ENCODE results near the gene SAFB2. TPM values are rescaled to one million over a fixed set of nuclear protein-coding genes. Genes with fewer than 3 reads are reported as not detected.

Gene SAFB2
- 100 to 1,000 TPM in 2 of 4 donors, 10 to 100 TPM in 2; 64.0 to 283 (median 124) TPM for total RNA-seq

DNA sequence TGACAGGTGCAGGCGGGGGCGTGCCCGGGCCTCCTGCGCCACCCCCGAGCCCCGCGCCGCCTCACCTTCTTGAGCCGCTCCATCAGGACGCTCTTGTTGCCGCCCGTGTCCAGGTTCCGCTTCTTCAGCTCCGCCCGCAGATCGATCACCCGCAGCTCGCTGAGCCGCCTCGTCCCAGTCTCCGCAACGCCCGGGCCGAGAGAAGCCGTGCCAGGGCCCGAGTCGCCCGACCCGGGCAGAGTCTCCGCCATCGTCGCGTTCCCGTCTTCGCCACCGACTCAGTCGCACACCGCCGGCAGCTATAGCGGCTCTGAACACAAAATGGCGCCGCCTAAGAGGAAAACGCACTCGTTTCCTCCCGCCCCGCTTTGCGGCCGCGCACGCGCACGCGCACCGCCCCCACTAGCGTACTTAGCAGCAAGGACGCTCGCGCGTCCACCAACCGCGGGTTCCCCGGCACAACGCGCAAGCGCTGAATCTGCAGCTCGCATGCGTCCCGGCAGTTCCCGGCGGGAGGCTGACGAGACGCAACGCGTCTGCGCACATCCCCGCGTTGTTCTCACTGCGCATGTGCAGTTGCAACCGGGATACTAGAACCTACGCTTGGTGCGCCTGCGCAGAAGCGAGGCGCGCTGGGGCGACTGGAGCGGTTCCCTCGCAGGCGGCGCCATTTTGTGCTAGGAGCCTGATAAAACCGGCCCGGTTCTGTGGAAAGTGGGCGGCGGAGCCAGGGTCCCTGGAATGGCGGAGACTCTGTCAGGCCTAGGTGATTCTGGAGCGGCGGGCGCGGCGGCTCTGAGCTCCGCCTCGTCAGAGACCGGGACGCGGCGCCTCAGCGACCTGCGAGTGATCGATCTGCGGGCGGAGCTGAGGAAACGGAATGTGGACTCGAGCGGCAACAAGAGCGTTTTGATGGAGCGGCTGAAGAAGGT lies at the start of gene SAFB2, which contains the start of gene SAFB:
Gene SAFB2 (minus strand): TSS at position 312 of the 932 bp plus-strand sequence. CDS start 61 bp downstream, at position 251.
Gene SAFB (plus strand): TSS at position 619 of the 932 bp plus-strand sequence. CDS start 123 bp downstream, at position 742.
- DNase-seq, result peak; percentile 100
- intact Hi-C loops (cut with DNase I; ENCODE audit: low total_unique reads) (no loop called here), in situ Hi-C loops (cut with MboI; ENCODE audit: low pct_ligation_motif_present in 1 of 4, low pct_unique_long_range_greater_than_20kb in 1 of 4, low sequenced_read_pairs in 3 of 4) (no loop called here)
- Histone ChIP-seq H3K9me3 (no peaks in the 10 kb centered on the region), H3K27ac (peak within 1 kb of the TSS; percentile 95 to 100 (median 99)), H3K4me1 (peaks cover 32 to 73% (median 55%) of the 10 kb centered on the region in 4 donors), H3K27me3 (no peaks in the 10 kb centered on the region), H3K4me3 (peak within 1 kb of the TSS; percentile 87 to 99 (median 98)), H3K36me3 (peaks cover 0 to 27% (median 8%) of the 10 kb centered on the region in 4 donors)
- 1% methylated on average over 84 of the region's 116 CpGs; no CpG with 5 or more reads in 1 of the 2 donors for WGBS, 2 donors (ENCODE audit: low coverage in 1 of 2)
- peak; percentile 93 for TF ChIP-seq POLR2A (IDR thresholded peaks at IDR 0.05)
- TF ChIP-seq, protein P1, sequence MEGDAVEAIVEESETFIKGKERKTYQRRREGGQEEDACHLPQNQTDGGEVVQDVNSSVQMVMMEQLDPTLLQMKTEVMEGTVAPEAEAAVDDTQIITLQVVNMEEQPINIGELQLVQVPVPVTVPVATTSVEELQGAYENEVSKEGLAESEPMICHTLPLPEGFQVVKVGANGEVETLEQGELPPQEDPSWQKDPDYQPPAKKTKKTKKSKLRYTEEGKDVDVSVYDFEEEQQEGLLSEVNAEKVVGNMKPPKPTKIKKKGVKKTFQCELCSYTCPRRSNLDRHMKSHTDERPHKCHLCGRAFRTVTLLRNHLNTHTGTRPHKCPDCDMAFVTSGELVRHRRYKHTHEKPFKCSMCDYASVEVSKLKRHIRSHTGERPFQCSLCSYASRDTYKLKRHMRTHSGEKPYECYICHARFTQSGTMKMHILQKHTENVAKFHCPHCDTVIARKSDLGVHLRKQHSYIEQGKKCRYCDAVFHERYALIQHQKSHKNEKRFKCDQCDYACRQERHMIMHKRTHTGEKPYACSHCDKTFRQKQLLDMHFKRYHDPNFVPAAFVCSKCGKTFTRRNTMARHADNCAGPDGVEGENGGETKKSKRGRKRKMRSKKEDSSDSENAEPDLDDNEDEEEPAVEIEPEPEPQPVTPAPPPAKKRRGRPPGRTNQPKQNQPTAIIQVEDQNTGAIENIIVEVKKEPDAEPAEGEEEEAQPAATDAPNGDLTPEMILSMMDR (IDR thresholded peaks at IDR 0.05), result no peak
- TF ChIP-seq EP300 (IDR thresholded peaks at IDR 0.05; ENCODE audit: low read depth), result no peak
- peak; percentile 92 to 97 (median 96) for TF ChIP-seq POLR2AphosphoS5 (IDR thresholded peaks at IDR 0.05)

DNA sequence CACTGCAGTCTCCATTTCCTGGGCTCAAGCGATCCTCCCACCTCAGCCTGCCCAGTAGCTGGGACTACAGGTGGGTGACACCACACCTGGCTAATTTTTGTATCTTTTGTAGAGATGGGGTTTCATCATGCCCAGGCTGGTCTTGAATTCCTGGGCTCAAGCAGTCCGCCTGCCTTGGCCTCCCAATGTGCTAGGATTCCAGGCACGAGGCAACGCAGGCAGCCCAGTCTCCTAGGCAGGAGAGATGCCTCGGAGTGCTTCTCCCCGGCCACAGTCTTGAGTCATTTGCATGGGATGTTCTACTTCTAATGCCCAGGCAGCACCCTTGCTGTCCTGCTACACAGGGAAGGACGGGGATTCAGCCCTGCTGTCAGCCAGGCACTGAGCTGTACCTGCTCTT lies 49.0 kb upstream of the SAFB2 start:
- Histone ChIP-seq H3K4me1 (no peaks in the 10 kb centered on the region), H3K4me3 (no peak overlapping the region), H3K9me3 (no peaks in the 10 kb centered on the region), H3K27ac (no peak overlapping the region), H3K27me3 (no peaks in the 10 kb centered on the region), H3K36me3 (peaks cover 0 to 24% (median 12%) of the 10 kb centered on the region in 4 donors)
- intact Hi-C loops (cut with DNase I; ENCODE audit: low total_unique reads) (no loop called here), in situ Hi-C loops (cut with MboI; ENCODE audit: low pct_ligation_motif_present in 1 of 4, low pct_unique_long_range_greater_than_20kb in 1 of 4, low sequenced_read_pairs in 3 of 4) (no loop called here)
- DNase-seq, result no peak
- 86% methylated on average over 7 of the region's 7 CpGs; no CpG with 5 or more reads in 1 of the 2 donors for WGBS, 2 donors (ENCODE audit: low coverage in 1 of 2)
- TF ChIP-seq EP300 (IDR thresholded peaks at IDR 0.05; ENCODE audit: low read depth) (no peak), POLR2AphosphoS5 (IDR thresholded peaks at IDR 0.05) (no peak), POLR2A (IDR thresholded peaks at IDR 0.05) (no peak)
- TF ChIP-seq, protein P1 (IDR thresholded peaks at IDR 0.05), result no peak

DNA sequence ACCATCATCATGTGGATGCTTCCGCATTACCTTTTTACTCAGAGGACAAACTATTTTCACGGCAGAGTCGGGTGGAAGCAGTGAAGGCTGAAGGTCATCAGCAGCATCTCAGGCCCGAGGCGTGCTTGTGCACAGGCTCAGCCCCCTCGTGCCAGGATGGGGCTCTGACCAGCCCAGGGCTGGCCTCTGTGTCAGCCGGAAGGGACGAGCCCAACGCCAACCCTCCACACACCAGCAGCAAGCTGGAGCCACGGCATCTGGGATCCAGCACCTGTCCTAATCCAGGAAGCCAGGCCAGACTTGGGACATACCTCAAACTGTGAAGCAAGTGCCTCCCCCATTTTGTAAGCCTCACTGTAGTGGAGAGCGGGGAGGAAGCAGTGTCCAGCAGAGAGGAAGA lies 46.6 kb upstream of the SAFB2 start:
- DNase-seq, result no peak
- Histone ChIP-seq H3K4me3 (no peak overlapping the region), H3K36me3 (peaks cover 0 to 48% (median 24%) of the 10 kb centered on the region in 4 donors), H3K27ac (no peak overlapping the region), H3K27me3 (no peaks in the 10 kb centered on the region), H3K9me3 (no peaks in the 10 kb centered on the region), H3K4me1 (no peaks in the 10 kb centered on the region)
- TF ChIP-seq EP300 (IDR thresholded peaks at IDR 0.05; ENCODE audit: low read depth), result no peak
- no peak for TF ChIP-seq POLR2AphosphoS5 (IDR thresholded peaks at IDR 0.05)
- TF ChIP-seq, protein P1 (IDR thresholded peaks at IDR 0.05), result no peak
- no peak for TF ChIP-seq POLR2A (IDR thresholded peaks at IDR 0.05)
- intact Hi-C loops (cut with DNase I; ENCODE audit: low total_unique reads), result no loop called here
- 89% methylated on average over 11 of the region's 11 CpGs; no CpG with 5 or more reads in 1 of the 2 donors for WGBS, 2 donors (ENCODE audit: low coverage in 1 of 2)
- in situ Hi-C loops (cut with MboI; ENCODE audit: low pct_ligation_motif_present in 1 of 4, low pct_unique_long_range_greater_than_20kb in 1 of 4, low sequenced_read_pairs in 3 of 4), result no loop called here

DNA sequence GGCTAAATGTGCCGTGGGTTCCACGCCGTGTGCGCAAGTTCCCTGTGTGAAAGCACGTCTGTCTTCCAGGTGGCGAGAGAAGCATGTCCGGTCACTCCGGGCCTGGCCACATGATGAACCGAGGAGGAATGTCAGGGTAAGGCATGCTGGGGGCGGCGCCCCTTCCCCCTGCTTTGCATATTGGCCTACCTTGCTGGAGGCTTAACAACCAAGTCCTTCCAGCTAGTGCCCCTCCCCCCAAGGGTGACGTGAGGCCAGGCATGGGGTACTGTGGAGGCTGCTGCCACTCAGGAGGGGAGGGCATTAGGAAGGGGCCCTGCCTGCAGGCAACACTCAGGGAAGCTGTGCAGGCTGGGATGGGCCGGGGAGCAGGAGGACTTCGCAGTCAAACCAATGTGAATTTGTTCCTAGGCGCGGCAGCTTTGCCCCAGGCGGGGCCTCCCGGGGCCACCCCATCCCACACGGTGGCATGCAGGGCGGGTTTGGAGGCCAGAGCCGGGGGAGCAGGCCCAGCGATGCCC lies 45.2 kb upstream of the SAFB2 start:
- intact Hi-C loops (cut with DNase I; ENCODE audit: low total_unique reads), result no loop called here
- H3K27me3 ChIP-seq, result no peaks in the 10 kb centered on the region
- no peaks in the 10 kb centered on the region for H3K4me1 ChIP-seq
- no peak for TF ChIP-seq POLR2A (IDR thresholded peaks at IDR 0.05)
- TF ChIP-seq, protein P1 (IDR thresholded peaks at IDR 0.05), result no peak
- no peak for TF ChIP-seq POLR2AphosphoS5 (IDR thresholded peaks at IDR 0.05)
- no peak for TF ChIP-seq EP300 (IDR thresholded peaks at IDR 0.05; ENCODE audit: low read depth)
- H3K36me3 ChIP-seq, result peaks cover 0 to 62% (median 31%) of the 10 kb centered on the region in 4 donors
- no peaks in the 10 kb centered on the region for H3K9me3 ChIP-seq
- no peak overlapping the region for H3K27ac ChIP-seq
- 80 to 92% methylated on average over 1 to 22 of the region's 22 CpGs for WGBS, 2 donors (ENCODE audit: low coverage in 1 of 2)
- DNase-seq, result no peak
- in situ Hi-C loops (cut with MboI; ENCODE audit: low pct_ligation_motif_present in 1 of 4, low pct_unique_long_range_greater_than_20kb in 1 of 4, low sequenced_read_pairs in 3 of 4), result no loop called here
- H3K4me3 ChIP-seq, result no peak overlapping the region
